Ramos (cell line): ENCODE data around the gene PPP2R2C.

Experiments used
- in situ Hi-C: fragments of 300-500 bp; cut with MboI; formaldehyde crosslinking; loops from one replicate; pipeline ENCODE4 v1.14.3; 2022; ENCODE audit warnings: low sequenced_read_pairs; ENCODE audit not compliant: unreplicated experiment

The PPP2R2C gene

GRCh38 chr4:6494431-6495295 is 22.2 kb upstream of the PPP2R2C start:
- in situ Hi-C loops: no loop called here

GRCh38 chr4:6493658-6494304 is 21.4 kb upstream of the PPP2R2C start:
- in situ Hi-C loops: no loop called here

DNA sequence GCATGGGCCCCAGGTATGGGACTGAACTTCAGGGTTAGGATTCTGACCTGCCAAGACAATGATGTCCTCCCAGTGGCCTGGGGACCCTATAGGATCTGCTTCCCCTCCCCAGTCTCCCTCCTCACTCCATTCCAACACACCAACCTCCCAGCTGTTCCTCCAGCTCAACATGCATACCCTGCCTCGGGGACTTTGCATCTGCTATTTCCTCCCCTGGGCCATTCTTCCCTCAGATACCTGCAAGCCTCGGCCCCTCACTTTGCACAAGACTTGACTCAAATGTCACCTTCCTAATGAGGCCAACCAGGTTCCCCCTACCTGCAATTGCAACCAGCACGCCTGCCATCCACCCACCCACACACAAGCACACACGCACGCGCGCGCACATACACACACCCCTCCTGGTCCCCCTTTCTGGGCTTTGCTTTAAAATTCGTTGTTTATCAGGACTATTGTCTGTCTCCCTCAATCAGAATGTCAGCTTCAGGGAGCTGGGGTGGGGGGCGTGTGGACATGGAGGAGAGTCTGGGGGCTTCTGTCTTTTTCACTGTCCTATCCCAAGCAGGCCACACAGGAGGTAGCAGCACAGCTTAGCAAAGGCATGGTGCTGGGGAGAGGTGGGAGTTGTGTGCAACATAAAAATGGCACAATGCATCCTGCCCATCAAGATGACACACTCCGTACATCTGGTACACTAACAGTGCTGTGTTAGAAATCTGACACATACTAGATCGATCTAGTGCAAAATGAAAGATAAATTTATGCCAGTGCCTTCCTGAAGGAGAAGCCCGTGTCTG is 20.6 kb upstream of the PPP2R2C start:
- in situ Hi-C loops: no loop called here

GRCh38 chr4:6492027-6492590 is 19.7 kb upstream of the PPP2R2C start:
- in situ Hi-C loops: no loop called here

DNA sequence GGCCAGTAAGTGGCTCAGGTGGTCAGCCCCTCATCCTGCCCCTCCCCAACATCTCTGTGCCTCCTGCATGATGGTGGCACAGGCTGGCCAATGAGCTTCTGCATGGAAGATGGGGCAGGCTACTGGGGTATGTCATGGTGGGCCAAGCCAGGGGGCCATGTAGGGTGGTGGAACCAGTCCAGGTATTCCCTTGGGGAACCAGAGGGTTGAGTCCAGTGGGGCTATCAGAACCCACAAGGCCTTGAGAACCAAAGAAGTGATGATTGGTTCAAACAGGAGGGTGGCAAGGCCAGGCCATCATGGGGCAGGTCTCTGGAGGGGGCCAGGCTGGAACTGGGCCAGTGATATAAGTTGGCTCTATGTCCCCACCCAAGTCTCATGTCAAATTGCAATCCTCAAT is 18.8 kb upstream of the PPP2R2C start:
- in situ Hi-C loops: no loop called here

GRCh38 chr4:6489927-6490326 is 17.5 kb upstream of the PPP2R2C start:
- in situ Hi-C loops: no loop called here

- in situ Hi-C loops: no loop called here
These were observed 15.1 kb upstream of the PPP2R2C start for GRCh38 chr4:6487466-6487865.

DNA sequence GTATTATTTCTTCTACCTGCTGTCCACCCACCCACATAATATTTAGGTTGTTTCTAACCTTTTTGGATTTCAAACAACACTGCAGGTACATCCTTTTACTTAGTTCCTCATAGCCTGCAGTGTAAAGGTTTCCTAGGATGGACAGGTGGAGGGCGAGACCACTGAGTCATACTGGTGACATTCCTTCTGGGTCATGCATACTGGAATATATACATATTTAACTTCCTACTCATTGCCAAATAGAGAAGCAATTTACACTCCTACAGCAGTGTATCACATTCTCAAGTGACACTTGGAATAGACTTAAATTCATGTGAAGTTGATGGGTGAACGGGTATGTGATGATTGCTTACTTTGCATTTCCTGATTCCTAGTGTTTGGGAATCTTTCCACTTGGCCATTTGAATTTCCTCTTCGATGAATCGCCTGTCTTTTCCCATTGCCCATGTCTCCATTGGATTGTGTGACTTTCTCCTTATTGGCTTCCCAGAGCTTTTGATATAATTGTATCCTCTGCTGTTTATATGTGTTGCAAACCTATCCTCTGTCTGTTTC is 8.2 kb upstream of the PPP2R2C start:
- in situ Hi-C loops: no loop called here

GRCh38 chr4:6478546-6479220 is 6.3 kb upstream of the PPP2R2C start:
- in situ Hi-C loops: no loop called here

- in situ Hi-C loops: no loop called here
These were observed 4.5 kb upstream of the PPP2R2C start for GRCh38 chr4:6476893-6477292.

GRCh38 chr4:6475492-6476020 is 3.1 kb upstream of the PPP2R2C start:
- in situ Hi-C loops: no loop called here

- in situ Hi-C loops: no loop called here
These were observed 2.5 kb upstream of the PPP2R2C start for GRCh38 chr4:6474705-6475457.

GRCh38 chr4:6474053-6474568 is 1.7 kb upstream of the PPP2R2C start:
- in situ Hi-C loops: no loop called here

DNA sequence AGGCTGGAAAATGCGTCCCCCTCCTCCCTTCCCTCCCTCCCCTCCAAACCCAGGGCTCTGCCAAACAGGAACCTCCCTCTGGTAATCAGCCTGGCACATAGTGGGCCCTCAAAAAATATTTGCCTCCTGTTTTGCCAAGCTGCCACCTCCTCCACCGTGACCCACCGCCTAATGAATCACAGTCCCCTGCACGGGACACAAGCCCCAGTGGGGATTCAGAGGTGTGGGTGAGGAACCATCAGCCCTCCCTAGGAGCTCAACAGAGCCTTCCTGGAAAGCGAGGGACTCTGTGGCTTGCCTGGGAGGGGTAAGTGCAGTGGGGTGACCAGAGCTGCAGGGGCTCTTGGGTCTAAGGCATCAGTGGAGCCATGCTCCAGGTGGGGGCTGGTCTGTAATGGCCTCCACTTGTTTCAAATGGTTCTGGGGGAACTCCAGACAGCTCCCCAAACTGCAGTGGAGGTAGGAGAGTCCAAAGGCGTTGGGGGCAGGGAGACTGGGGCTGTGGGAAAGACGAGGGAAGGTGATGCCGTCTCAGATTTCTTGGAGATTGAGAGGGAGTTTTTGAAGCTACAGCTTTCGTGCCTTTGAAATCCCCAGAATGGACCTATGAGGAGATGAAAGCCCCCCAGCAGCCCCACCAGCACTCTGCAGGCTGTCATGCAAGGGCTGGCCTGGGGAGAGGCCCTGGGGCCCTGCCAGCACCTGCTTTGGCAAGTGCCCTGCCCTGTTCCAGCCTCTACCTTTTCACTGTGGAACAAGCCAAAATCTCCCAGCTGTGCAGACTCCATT is 1.0 kb upstream of the PPP2R2C start:
- in situ Hi-C loops: no loop called here

DNA sequence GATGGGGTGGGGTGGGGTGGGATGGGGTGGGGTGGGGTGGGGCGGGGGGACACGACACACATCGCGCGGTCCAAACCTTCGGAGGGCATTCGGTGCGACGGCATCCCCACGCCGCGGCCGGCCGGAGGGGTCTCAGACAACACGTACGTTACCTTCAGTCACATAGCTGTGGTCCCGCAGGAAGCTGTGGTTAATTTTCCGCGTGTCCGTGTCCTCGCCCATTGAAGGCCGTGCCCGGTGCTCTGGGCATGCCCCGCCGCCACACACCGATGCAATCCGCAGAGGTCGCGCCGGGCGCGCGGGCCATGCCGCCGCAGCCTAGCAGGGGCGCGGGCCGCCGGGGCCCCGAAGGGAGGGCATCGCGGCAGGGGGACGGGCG is 417 bp downstream of the PPP2R2C start:
- in situ Hi-C loops: no loop called here

DNA sequence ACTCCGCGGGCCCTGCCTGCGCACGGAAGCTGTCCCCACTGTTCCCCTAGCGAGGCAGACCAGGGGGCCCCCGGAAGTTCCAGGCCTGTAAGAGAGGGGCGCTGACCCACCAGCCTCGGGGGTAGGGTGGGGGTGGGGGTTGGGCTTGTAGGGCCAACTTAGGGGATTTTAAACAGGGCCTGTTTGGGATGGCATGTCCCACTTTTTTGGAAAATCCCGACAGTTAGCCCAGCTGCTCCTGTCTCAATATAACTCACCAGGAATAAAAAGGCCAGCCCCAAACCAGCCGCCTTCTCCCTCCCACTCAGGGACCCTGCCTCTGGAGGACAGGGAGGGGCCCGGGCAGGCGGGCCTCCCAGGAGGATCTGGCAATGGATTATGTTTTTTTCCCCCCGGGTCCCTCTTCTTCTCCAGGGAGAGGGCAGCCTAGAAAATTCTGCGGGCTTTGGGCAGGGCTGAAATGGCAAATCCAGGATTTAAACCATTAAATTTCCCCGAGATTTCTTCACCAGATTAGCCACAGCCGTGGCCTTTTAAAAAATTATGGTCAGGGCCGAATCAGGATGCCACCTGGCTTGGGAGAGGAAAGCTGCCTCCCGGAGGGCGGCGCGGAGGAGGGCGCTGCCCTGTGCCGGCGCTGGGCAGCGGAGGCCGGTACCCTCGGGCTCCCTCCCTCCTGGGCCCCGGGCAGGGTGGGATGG is 957 bp downstream of the PPP2R2C start:
- in situ Hi-C loops: no loop called here
